Caki2 (cell line): Measurements from ENCODE around the gene ABCC3. TPM values are rescaled to one million over a fixed set of nuclear protein-coding genes. Genes with fewer than 3 reads are reported as not detected.
"Not testable (repeated sequence)": the region's sequence is repeated elsewhere in the genome, so short reads cannot be mapped to it uniquely, and the experiment has no call there.

Experiments used
- DNase-seq: peaks from one replicate; pipeline ENCODE4 v3.0.0-alpha.2; 2015; ENCODE audit warnings: low read depth
- in situ Hi-C: cut with HindIII; loops from 2 replicates; pipeline ENCODE4 v1.10.0; 2016; ENCODE audit warnings: low sequenced_read_pairs, low pct_unique_long_range_greater_than_20kb, mixed read lengths
- total RNA-seq: library from RNA; depleted of rRNA; stranded (reverse); fragments of >200 nt; shearing (Covaris generic); gene quantifications from 2 replicates; pipeline ENCODE4 v1.2.3, GENCODE V29; 2014; ENCODE audit warnings: low replicate concordance

ABCC3 gene
- total RNA-seq, 1 experiment from 2014 or later = 67.8 TPM

- in situ Hi-C loops = no loop called here
Measured at GRCh38 chr17:50675190-50675589, 40.5 kb downstream of the ABCC3 start.

GRCh38 chr17:50675627-50676026 is 40.9 kb downstream of the ABCC3 start:
- DNase-seq = no peak
- in situ Hi-C loops = no loop called here

More at GRCh38 chr17:50675190-50675589, 40.5 kb downstream of the ABCC3 start:
- no peak for DNase-seq

DNA sequence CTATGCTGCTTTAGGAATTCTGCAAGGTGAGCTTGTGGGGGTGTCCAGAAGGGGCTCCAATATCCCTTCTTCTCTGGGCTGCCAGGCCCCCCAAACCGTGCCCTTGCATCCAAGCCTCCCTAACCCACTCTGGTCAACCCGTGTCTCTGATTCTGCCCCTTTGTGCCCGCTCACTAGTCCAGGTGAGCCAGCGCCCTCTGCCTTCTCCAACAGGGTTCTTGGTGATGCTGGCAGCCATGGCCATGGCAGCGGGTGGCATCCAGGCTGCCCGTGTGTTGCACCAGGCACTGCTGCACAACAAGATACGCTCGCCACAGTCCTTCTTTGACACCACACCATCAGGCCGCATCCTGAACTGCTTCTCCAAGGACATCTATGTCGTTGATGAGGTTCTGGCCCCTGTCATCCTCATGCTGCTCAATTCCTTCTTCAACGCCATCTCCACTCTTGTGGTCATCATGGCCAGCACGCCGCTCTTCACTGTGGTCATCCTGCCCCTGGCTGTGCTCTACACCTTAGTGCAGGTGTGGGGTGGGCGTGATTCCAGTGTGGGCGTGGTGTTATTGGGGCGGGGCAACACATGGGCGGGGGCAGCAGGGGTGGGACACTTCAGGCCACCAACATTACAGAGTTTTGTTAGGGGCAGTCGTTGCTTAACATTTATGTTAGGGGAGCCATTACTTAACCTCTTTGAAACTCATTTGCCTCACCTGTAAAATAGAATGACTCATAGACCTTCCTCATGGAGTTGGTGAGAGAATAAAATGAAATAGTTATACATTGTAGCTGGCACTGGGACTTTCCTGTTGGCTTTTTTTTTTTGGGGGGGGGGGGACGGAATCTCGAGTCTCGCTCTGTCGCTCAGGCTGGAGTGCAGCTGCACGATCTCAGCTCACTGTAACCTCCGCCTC is 41.6 kb downstream of the ABCC3 start:
- in situ Hi-C loops = no loop called here
- no peak for DNase-seq

- in situ Hi-C loops = no loop called here
- no peak for DNase-seq
Measured at GRCh38 chr17:50677851-50678375, 43.2 kb downstream of the ABCC3 start.

- in situ Hi-C loops = no loop called here
- DNase-seq = no peak
Measured at GRCh38 chr17:50679008-50679544, 44.4 kb downstream of the ABCC3 start.

DNA sequence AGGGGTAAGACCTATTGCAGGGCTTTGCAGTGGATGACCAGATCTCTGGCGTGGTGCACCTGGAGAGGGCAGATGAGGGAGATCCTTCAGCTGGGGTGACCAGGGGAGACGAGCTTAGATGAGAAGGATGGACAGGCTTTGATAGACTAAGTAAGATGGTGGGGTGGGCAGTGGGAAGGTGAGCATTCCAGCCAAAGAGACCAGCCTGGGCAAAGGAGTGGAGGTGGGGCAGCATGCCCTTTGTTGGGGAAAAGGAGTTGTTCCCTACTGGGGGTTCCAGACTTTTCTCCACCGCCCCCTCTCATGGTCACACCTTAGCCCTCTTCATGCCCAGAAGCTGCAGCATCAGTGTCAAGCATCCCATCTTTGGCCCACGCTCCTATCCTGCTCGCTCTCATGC is 45.4 kb downstream of the ABCC3 start:
- in situ Hi-C loops = no loop called here
- DNase-seq = no peak

DNA sequence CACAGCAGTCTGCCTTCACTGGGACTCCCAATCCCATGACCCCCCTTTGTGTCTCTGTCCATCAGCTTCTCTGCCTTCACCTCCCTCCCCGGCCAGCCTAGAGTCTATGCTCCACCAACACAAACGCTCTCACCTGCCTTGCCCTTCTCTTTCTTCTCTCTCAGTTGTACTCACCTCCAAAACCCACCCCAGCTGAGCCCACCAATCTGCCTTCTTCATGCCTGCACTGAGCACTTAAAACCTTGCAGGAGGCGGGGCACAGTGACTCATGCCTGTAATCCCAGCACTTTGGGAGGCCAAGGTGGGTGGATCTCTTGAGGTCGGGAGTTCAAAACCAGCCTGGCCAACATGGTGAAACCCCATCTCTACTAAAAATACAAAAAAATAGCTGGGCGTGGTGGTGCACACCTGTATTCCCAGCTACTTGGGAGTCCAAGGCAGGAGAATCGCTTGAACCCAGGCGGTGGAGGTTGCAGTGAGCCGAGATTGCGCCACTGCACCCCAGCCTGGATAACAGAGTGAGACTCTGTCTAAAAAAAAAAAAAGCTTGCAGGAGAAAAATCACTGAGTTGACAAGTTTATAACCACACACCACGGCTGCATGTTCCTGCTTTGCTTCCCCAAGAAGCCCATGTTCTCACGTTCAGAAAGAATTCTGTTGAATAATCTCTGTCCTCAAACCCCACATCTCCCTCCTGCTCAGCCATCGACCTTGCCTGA is 46.0 kb downstream of the ABCC3 start:
- DNase-seq, in situ Hi-C loops: not testable (repeated sequence)

DNA sequence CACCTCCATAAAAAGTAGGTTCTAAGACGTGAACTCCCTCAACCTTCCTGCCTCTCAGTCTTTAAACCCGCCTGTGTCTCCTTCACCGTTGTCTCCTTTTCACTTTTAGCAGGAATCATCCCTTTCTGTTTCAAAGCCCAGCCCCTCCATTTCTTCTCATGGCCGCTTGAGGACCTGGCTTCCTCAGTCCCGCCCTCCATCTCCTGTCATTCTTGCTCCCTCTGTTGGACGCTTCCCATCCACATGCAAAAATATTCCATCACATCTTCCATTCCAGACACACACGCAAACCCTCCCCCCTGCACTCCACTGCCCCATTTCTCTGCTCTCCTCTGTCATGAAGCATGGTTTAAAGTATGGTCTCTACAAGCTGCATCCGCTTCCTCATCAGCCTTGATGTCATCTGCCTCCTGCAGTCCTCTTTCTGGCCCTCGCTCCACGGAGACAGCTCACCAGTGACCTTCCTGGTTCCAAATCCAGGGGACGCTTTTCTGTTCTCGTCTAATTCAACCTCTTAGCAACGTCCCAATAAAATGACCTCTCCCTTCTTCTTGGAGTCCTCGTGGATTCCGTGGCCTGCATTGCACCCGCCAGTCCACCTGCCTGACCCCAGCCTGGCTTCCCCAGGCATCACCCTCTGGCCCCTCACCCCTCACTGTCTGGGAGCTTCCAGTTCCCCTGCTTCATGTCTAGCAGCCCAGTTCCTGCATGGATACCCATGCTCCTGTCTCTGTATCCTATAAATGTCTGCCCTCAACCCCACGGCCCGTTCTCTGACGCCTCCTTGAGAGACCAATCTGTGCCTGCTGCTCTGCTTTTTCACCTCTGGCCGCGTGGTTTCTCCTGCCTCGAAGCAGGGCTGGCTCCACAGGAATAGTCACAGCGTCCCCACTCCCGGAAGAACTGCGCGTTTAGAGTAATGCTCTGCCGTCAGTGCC is 46.9 kb downstream of the ABCC3 start:
- DNase-seq = peak; percentile 55
- in situ Hi-C loops = no loop called here

- in situ Hi-C loops = no loop called here
- DNase-seq = no peak
Measured at GRCh38 chr17:50682441-50682840, 47.8 kb downstream of the ABCC3 start.

DNA sequence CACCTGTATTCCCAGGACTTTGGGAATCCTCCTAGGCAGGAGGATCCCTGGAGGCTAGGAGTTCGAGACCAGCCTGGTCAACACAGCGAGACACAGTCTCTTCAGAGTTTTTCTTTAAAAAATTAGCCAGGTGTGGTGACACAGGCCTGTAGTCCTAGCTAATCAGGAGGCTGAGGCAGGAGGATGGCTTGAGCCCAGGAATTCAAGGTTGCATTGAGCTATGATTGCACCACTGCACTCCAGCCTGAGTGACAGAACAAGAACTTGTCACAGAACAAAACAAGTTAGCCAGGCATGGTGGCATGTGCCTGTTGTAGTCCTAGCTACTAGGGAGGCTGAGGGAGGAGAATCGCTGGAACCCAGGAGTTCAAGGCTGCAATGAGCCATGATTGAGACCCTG is 48.3 kb downstream of the ABCC3 start:
- in situ Hi-C loops = no loop called here
- DNase-seq = no peak

DNA sequence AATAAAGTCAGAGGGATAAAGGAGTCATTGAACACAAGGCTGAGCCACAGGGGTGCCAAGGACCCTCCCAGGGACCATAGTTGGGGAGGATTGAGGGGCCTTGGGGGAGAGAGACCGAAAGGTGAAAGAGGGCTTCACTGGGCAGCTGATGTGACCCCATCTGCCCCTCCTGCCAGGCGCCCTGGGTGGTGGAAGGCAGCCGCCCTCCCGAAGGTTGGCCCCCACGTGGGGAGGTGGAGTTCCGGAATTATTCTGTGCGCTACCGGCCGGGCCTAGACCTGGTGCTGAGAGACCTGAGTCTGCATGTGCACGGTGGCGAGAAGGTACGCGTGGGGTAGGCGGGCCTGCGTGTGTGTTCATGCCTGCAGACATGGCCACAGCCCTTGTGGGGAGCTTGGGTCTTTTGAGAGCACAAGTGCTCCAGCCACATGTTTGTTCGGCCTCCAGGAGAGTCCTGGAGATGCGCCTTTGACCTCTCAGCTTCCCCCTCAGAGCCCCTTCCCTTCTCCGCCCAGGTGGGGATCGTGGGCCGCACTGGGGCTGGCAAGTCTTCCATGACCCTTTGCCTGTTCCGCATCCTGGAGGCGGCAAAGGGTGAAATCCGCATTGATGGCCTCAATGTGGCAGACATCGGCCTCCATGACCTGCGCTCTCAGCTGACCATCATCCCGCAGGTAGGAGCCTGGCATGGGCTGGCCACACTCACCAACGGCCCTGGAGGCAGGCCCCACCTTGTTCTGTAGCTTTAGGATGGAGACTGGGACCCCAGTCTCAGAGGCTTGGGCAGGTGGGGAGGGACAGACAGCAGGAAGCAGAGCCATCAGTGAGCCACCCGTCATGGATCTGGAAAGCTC is 49.0 kb downstream of the ABCC3 start:
- in situ Hi-C loops = no loop called here

DNA sequence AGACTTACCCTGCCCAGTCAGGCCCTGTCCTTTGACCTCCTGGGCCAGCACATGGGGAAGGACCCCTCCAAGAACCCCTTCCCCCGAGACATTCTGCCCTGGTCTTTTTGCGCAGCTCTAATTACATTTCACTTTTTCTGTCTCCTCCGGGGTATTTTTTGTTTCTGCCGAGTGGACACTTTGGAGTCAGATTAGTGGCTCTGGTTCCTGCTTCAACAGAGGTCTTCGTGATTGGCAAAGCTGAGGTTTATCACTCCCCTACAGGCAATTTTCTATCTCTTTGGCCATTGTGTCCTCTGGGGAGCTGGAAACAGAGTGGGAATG is 49.6 kb downstream of the ABCC3 start:
- DNase-seq = no peak
- in situ Hi-C loops = no loop called here

More for the DNA sequence above, 49.0 kb downstream of the ABCC3 start:
- no peak for DNase-seq

GRCh38 chr17:50684612-50685333 is 50.1 kb downstream of the ABCC3 start:
- in situ Hi-C loops = no loop called here
- DNase-seq = peak; percentile 60

- no peak for DNase-seq
- in situ Hi-C loops = no loop called here
Measured at GRCh38 chr17:50685334-50685665, 50.6 kb downstream of the ABCC3 start.

DNA sequence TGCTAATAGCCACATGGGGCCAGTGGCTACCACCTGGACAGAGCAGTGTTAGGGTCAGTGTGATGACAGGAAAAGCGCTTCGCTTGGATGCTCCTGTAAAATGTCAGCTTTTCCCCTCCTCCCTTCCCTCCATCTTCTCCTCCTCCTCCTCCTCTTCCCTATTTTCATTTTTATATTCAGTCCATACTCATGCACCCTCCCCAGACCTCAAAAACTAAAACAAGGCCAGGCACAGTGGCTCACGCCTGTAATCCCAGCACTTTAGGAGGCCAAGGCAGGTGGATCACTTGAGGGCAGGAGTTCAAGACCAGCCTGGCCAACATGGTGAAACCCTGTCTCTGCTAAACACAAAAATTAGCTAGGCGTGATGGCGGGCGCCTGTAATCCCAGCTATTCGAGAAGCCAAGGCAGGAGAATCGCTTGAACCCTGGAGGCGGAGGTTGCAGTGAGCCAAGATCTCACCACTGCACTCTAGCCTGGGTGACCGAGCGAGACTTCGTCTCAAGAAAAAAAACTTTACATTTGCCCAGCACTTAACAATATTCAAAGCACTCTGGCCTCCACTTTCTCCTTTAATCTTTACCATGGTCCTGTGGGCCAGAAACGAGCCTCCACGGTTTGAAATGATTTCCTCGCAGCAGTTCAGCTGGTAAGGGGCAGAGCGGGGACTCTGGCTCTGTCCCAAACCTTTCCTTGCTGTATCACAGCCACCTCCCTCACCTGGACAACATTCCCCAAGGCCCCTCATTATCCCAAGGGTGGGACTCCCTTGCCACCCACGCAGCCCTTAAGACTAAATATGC is 51.2 kb downstream of the ABCC3 start:
- in situ Hi-C loops = no loop called here
- no peak for DNase-seq
